HG02588 (cell line): ENCODE data around the gene TMBIM6.
"Not testable (repeated sequence)": the region's sequence is repeated elsewhere in the genome, so short reads cannot be mapped to it uniquely, and the experiment has no call there.

Experiments
- ATAC-seq: cut with Tn5 transposase; IDR thresholded peaks from one replicate; pipeline ENCODE4 v1.9.1; 2021; ENCODE audit warnings: mild to moderate bottlenecking, moderate library complexity; ENCODE audit not compliant: unreplicated experiment

Gene TMBIM6, protein sequence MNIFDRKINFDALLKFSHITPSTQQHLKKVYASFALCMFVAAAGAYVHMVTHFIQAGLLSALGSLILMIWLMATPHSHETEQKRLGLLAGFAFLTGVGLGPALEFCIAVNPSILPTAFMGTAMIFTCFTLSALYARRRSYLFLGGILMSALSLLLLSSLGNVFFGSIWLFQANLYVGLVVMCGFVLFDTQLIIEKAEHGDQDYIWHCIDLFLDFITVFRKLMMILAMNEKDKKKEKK

DNA sequence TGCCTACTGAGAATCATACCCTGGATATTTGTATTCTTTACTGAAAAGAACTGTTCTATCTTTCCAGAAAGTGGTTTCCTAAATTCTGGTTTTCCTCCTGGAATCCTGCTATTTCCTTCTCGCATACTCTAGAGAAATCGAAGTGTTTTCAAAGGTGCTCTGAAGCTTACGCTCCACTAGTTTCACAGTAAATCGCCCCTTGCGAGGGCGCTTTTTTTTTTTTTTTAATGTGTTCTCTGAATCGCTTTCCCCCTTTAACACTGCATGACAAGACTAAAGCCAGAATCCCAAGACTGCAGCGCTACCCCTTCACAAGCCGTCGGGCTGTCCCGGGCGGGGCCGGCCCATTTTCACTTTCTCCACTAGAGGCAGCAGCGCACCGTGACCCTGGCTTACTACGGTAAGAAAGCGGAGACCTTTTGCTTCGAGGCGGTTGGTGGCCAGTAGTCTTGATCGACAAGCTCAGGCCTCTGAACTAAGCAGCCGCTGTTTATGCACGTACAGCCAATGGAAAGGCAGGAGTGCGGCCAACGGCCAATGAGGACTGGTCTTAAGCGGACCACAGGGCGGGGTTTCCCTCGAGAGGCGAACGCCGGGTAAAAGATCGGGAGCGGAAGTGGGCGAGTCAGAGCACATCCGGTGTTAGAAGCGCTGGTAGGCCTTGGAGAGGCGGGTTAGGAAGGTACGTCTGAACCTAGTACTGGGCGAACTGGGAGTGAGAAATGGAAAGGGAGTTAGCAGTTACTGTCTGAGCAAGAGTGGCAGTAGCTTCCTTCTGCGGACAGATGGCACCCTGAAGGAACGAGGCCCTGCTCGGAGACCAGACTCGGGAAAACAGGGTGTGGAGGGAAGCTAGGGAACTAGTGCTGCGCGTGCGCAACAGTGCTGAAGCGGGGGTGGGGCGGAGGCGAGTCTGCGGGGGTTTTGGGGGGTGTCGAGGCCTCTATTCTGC is at the start of gene TMBIM6:
TMBIM6 (plus strand) TSS at position 628 of the 952 bp plus-strand sequence. CDS start 10,937 bp downstream, outside the sequence.
- peak; percentile 92 for ATAC-seq

DNA sequence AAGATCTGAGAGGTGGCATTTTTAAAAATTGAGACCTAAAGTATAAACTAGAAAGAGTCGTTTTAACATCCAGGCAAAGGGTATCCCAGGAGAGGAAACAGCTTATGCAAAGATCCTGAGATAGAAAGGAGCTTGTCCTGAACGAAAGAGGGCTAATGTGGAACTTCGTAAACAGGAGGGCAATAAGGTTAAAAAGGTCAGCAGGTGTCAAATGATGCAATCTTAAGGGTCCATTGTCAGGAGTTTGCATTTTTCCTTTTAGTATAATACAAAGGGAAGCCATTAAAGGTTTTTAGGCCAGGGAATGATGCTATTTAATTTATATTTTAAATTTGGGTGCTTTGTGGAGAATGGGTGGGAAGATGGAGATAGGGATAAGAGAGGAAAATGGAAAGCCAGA is 48.5 kb upstream of the TMBIM6 start:
- no peak for ATAC-seq

DNA sequence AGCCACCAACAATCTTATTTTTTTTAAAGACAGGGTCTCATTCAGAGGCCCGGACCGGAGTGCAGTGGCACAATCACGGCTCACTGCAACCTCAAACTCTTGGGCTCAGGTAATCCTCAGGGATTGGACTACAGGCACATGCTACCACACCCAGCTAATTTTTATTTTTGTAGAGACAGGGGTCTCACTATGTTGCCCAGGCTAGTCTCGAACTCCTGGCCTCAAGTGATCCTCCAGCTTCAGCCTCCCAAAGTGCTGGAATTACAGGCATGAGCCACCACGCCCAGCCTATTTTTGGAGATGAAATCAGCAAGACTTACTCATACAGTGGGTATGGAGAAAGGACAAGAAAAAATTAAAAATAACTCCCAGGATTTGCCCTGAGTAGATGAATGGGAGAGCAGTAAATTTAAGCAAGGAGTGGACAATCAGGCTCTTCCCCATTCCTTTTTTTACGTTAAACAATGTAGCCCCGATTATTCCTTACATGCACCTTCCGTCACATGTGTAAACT is 47.4 kb upstream of the TMBIM6 start:
- no peak for ATAC-seq

DNA sequence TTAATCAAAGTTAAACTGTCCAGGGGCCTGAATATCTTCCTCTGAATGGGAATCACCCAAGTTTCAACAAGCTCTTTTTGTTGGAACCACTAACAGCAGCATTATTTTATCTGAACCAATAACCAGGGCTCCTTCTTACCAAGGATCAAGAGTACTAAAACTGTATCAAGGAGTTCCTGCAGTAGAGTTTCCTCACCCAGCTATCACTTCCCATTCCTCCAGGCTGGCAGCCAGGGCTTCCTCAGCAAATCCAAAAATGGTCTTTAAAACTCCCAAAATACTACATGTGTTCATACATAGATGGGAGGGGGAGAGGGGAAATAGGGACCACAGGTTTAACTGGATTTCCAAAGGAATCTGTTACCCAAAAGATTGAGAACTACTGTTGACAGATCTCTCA is 44.6 kb upstream of the TMBIM6 start:
- no peak for ATAC-seq

DNA sequence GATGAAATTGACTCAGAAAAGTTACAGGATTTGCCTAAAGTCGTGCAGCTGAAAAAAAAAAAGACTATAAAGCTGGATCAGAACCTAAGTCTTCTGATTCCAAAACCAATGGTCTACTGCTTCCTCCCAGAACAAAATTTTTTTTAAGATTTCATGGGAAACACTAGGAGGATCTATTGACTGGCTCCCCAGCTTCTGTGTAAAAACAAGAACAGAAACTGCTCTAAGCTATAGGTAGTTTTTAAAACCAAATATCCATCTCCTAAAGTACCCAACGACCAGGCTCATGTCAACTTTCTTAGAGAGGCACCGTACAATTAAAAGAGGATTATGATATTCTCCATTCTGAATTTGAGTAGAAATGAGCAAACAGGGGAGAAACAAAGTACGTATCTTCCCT is 43.5 kb upstream of the TMBIM6 start:
- ATAC-seq: no peak

DNA sequence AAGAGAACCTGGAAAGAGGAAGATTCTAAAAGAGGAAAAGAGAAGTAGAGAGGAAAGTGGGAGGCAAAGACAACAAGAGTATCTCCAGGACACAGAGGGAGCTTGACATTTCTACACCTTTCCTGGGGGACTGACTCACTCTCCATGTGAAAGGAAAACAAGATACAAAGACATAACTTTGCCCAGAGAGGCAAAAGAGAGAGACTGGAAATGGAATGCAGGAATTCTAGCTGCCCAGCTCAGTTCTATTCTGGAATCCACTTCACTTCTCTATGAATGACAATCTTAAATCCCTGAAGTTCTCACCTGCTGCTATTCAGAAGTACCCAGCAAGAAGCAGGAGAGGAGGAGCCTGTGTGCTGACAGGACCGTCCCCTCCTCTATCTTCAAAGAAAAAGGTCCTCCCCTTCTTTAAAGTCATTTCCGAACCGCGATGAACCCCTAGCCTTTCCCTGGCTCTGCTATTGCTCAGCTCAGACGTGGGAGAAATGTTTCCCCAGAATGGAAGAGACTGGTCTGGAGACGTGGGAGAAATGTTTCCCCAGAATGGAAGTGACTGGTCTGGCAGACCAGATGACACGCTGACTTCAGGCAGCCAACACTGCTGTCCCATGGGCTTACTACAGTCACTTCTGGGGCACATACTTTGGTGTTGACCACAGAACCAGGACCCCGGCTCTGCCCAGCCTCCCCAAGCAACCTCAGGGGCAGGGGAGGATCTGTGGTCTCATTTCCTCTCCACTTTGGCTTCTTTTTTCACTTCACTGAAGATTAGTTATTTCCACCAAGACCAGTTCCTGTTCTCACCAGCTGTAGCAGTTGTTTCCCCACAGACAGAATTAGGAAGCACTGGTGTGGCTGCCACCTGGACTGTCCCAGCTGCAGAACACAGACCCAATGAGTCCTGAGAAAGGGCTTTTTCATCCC is 42.5 kb upstream of the TMBIM6 start:
- ATAC-seq: peak; percentile 66

DNA sequence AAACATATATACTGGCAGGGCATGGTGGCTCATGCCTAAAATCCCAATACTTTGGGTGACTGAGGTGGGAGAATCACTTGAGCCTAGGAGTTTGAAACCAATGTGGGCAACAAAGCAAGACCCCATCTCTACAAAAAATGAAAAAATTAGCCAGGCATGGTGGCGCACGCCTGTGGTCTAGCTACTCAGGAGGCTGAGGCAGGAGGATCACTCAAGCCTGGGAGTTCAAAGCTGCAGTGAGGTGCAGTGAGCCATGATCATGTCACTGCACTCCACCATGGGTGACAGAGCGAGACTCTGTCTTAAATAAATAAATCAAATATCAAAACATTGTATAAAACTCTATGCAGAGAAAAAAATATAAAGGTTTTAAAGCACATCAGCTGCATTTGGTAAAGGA is 39.3 kb upstream of the TMBIM6 start:
- ATAC-seq: no peak

DNA sequence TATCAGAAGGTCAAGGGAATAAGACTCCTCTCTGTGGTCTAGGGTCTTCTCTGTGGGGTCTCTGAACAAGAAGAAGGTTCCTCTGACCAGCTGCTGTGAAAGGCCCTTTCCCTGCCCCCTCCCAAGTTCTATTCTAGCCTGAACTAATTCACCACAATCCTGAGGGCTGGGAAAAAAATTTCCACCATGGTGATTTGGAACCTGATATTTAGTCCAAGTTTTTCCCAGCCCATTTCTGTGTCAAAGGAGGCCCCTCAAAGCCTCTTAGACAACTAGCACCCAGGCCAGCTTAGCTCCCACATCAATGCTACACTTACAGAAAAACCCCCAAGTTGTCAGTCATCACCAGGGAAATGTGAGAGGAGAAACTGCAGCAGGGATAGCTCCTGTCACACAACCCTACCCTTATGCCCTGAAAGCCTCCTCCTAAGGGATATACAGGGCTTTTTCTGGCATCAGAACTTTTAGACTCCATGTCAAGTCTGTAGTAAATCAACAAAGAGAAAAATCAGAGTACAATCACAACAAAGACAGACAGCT is 38.6 kb upstream of the TMBIM6 start:
- ATAC-seq: no peak

DNA sequence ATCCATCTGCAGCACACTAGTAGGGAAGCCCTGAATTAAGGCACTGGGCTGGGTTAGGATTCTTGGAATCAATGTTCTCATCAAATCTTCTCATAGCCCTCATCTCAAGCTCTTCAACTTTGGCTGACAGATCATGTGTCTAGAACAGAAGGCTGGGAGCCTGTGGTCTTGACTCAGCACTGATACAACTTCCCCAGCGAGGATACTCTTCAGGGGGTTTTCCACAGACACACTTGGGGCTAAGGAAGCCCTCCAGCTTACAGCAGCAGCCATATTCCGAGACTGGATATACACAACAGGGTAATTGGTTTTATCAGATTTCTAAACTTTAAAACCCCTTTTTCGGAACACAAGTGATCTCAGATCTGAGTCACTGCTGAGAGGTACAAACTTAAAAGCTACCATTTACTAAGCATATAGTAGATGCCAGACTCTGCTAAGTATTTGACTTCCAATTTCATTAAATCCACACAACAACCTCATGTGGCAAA is 37.7 kb upstream of the TMBIM6 start:
- ATAC-seq: no peak

DNA sequence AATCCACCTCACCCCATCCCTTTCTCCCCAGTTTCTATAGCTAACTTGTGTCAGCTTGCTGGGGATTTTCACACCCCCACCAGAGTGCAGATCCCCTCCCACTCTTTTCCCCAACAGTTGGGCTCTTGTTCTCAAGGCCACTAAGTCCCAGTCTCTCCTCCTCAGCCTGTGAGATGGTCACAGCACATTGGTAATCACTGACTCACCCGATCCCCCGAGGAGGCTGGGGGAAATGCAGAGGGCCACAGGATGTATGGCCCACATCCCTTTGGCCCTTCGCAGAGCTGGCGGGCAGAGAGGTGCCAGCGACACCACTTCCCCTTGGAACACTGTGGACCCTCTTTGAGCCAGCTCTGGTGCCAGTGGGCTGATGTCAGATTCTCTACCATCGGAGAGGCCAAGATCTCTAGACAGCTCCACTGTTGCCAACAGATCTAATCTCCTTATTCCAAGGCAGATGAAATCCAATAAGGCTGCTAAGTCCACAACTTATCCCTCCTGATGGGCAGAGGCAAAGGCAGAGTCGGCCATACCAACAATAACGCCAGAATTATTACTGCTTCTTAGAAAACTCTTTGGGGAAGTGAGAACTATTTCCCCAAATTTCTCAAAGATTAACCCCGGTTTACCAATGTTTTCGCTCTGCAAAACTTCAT is 35.8 kb upstream of the TMBIM6 start:
- no peak for ATAC-seq

DNA sequence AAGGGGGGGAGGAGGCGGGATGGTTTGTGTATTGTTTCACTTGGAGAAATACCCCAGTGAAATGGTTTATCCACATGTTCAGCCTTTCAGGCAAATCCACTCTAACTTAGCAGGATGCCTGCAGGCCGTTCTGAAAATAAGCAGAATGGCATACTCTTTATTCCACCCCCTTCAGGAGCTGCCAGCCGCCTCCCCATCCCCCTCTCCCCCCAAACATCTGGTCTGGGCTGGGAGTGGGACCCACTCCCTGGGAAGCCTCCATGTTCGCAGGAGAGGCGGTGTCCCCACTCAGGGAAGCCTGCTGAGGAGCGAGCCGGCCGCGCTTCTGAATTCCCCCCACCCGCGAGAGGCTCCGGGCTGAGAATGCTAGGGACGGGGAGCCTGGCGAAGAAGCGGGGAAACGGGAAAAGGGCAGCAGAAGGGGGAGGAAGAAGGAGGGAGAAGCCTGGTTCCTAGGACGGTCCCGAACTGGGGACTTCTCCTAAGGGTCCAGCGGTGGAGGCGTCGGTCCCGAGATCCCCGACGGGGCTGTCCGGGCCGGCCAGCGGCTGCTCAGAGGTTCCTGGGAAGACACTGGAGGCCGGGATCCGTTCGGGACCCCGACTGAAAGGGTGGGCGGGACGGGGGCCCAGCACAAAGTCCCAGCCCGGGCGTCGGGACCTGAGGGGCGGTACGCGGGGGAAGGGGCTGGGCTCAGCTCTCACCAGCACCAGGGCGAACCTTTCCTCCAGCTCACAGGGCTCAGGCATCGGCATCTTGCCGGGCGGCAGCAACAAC is 34.8 kb upstream of the TMBIM6 start:
- peak; percentile 26 for ATAC-seq

DNA sequence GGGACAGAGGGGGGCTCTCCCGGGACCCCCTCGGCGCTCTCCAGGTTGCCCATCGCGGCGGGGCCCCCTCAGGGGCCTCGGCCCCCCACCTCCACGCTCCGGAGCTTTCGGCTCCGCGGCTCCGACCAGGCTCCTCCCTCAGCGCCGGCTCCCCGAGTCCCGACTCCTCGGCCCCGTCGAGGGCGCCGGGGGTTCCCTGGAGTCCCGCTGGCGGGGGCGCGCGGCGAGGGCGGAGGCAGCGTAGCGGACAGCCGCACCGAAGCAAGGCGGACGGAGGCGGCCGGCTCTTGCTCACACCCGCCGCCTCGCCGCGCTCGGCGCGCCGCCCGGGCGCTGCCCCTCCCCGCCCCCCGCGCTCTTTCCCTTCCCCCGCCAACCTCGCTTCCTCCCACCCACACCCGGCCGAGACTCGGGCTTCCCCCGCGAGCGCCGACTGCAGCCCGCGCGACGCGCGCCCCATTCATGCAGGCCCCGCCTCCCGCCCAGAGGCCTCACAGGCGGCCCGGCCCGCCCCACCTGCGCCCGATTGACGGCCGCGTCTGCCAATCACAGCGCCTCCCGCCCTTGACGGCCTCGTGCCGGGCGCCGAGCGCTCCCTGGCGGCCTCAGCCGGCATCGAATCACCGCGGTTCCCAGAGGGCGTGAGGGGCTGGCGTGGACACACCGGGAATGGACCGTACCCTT is 34.1 kb upstream of the TMBIM6 start, which contains the start of gene FMNL3:
FMNL3 (minus strand) TSS at position 278 of the 684 bp plus-strand sequence; CDS start at position 53, 225 bp downstream.
- ATAC-seq: peak; percentile 79

DNA sequence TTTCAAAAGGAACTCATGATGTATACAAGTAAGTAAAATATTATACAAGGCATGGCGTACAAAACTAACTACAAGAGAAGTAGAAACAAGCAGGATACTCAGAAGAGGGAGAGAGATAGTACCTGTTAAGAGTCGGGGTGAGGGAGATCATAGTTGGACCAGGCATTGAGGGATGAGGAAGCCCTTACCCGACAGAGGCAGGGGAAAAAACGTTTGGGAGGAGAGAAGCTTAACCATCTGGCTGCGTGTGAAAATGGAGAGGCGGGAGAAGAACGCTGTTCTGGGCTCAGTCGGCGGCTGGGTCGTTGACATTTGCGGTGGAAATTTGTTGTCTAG is 33.6 kb upstream of the TMBIM6 start:
- ATAC-seq: no peak

DNA sequence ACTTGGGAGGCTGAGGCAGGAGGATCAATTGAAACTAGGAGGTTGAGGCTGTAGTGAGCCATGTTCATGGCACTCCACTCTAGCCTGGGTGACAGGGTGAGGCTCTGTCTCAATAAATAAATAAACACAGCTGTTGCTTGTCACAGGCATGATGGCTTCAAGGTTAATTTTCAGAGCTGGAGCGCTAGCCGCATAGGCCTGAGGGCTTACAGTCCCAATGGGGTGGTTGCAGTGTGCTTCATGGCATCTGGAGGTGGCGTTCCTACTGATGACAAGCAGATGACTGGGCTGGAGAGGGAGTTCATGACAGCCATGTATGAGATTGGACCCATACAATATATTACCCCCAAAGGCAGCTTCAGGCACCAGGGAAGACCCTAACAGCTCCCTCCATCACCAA is 32.5 kb upstream of the TMBIM6 start:
- no peak for ATAC-seq

DNA sequence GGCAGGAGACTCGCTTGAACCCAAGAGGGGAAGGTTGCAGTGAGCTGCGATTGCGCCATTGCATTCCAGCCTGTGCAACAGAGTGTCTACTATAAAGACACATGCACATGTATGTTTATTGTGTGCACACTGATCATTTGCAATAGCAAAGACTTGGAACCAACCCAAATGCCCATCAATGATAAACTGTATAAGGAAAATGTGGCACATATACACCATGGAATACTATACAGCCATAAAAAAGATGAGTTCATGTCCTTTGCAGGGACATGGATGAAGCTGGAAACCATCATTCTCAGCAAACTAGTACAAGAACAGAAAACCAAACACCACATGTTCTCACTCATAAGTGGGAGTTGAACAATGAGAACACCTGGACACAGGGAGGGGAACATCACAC is 27.4 kb upstream of the TMBIM6 start:
- not testable (repeated sequence) for ATAC-seq

DNA sequence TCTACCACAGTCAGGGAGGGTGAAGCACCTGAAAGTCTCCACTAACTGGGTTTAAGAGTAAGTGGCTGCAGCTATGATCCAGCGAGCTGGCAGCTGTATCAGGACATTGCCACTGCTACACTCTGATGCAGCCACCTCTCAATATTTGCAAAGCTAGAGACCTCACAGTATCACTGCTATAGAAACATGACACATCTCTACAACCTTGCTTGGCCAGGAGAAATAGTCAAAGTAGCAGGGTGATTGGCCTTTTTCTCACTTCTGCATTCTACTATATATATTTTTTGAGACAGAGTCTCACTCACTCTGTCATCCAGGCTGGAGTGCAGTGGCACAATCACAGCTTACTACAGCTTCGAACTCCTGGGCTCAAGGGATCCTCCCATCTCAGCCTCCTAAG is 24.8 kb upstream of the TMBIM6 start:
- peak; percentile 75 for ATAC-seq

DNA sequence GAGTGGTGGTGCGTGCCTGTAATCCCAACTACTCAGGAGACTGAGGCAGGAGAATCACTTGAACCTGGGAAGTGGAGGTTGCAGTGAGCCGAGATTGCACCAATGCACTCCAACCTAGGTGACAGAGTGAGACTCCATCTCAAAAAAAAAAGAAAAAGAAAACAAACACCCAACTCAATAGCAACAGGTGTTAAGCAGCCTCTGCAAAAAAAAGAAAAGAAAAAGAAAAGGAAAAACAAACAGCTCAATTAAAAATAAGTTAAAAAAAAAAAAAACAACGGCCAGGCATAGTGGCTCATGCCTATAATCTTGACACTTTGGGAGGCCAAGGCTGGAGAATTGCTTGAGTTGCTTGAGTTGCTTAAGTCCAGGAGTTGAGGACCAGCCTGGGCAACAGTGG is 23.6 kb upstream of the TMBIM6 start:
- not testable (repeated sequence) for ATAC-seq

DNA sequence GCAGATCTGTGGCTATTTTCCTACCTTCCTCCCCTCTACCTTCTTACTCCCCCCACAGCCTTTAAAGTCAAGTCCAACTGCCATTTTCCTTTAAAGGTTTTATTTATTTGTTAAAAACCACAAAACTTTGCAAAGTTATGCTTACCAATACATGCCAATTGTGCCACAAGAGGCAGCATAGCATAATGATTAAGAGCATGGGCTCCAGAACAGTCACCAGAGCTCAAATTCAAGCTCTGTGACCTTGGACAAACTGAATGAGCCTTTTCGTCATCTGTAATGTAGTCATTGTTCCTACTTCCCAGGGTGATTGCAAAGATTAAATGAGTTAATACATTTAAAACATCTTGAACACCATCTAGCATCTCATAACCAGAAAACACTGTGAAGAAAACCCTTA is 21.1 kb upstream of the TMBIM6 start:
- ATAC-seq: no peak

DNA sequence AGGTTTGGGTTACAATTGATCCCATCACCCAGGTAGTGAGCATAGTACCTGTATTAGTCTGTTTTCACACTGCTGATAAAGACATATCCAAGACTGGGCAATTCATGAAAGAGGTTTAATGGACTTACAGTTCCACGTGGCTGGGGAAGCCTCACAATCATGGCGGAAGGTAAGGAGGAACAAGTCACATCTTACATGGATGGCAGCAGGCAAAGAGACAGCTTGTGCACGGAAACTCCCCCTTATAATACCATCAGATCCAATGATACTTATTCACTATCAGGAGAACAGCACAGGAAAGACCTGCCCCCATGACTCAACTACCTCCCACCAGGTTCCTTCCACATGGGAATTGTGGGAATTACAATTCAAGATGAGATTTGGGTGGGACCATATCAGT is 20.0 kb upstream of the TMBIM6 start:
- ATAC-seq: not testable (repeated sequence)
